ENCODE measurements around the gene VASP.

Gene VASP

DNA sequence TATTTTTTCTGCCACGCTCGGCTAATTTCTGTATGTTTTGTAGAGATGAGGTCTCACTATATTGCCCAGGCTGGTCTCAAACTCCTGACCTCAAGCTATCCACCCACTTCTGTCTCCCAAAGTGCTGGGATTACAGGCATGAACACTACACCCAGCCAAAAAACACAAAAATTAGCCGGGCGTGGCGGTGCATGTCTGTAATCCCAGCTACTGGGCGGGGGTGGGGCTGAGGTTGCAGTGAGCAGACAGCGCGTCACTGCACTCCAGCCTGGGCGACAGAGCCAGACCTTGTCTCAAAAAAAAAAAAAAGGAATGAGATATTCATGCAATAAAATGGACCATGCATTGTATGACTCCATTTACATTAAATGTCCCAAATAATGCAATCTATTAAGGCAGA is 32.2 kb downstream of the VASP start:
- DNase-seq (ENCODE audit: low read depth) = no peak
- no peak overlapping the region for H3K4me3 ChIP-seq (ENCODE audit: low read depth, low read length)
- no peak for TF ChIP-seq CTCF (IDR thresholded peaks at IDR 0.05; ENCODE audit: control insufficient read depth, extremely low read depth, insufficient read depth)

- TF ChIP-seq CTCF (IDR thresholded peaks at IDR 0.05; ENCODE audit: control insufficient read depth, extremely low read depth, insufficient read depth) = no peak
These were observed 35.0 kb downstream of the VASP start for GRCh38 chr19:45542234-45542668.

DNA sequence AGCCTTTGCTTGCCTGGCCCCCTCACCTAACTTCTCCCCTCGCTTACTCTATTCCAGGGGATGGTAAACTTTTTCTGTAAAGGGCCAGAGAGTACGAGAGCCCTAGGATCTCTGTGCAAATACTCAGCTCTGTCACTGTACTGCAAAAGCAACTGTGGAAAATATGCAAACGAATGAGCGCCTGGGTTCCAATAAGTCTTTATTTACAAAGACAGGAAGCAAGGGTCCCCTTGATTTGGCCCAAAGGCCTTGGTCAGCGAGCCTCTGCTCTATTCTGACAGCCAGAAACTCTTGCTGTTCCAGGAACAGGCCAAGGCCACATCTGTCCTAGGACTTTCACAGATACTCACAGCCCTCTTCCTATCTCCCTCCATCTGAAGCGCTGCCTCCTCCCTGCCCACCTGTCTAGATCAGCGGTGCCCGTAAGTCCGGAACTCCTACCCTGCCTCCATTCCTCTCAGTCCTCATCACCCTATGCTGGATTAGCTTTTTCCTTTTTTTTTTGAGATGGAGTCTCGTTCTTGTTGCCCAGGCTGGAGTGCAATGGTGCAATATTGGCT is 40.0 kb downstream of the VASP start:
- TF ChIP-seq CTCF (IDR thresholded peaks at IDR 0.05; ENCODE audit: control insufficient read depth, extremely low read depth, insufficient read depth) = no peak
- H3K4me3 ChIP-seq (ENCODE audit: low read depth, low read length) = no peak overlapping the region
- no peak for DNase-seq (ENCODE audit: low read depth)

More at GRCh38 chr19:45542234-45542668, 35.0 kb downstream of the VASP start:
- no peak for DNase-seq (ENCODE audit: low read depth)
- no peak overlapping the region for H3K4me3 ChIP-seq (ENCODE audit: low read depth, low read length)

GRCh38 chr19:45547965-45548609 is 40.8 kb downstream of the VASP start:
- TF ChIP-seq CTCF (IDR thresholded peaks at IDR 0.05; ENCODE audit: control insufficient read depth, extremely low read depth, insufficient read depth) = no peak
- H3K4me3 ChIP-seq (ENCODE audit: low read depth, low read length) = no peak overlapping the region

DNA sequence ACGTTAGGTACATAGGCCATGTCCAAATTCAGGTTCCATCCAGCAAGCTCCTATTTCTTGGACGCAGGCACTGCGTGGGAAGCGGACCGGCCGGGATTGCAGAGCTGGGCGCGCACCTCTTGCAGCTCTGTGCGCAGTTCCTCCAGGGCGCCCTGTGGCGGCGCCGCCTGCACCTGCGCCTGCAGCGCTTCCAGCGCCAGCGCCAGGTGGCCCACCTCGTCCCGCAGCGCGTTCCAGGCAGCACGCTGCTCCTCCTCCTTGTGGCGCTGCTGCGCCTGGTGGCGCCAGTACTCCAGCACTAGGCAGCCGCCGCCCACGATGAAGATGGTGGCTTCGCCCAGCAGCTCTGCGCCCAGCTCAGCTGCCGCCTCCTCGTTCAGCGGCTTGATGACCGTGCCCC is 46.2 kb downstream of the VASP start:
- no peak overlapping the region for H3K4me3 ChIP-seq (ENCODE audit: low read depth, low read length)
- TF ChIP-seq CTCF (IDR thresholded peaks at IDR 0.05; ENCODE audit: control insufficient read depth, extremely low read depth, insufficient read depth) = no peak
- DNase-seq (ENCODE audit: low read depth) = no peak

More at GRCh38 chr19:45547965-45548609, 40.8 kb downstream of the VASP start:
- DNase-seq (ENCODE audit: low read depth) = no peak

GRCh38 chr19:45554481-45554880 is 47.2 kb downstream of the VASP start:
- H3K4me3 ChIP-seq (ENCODE audit: low read depth, low read length) = no peak overlapping the region
- DNase-seq (ENCODE audit: low read depth) = no peak
- no peak for TF ChIP-seq CTCF (IDR thresholded peaks at IDR 0.05; ENCODE audit: control insufficient read depth, extremely low read depth, insufficient read depth)

- H3K4me3 ChIP-seq (ENCODE audit: low read depth, low read length) = no peak overlapping the region
- DNase-seq (ENCODE audit: low read depth) = no peak
- TF ChIP-seq CTCF (IDR thresholded peaks at IDR 0.05; ENCODE audit: control insufficient read depth, extremely low read depth, insufficient read depth) = no peak
These were observed 49.6 kb downstream of the VASP start for GRCh38 chr19:45556835-45557234.

Measured in LNCaP clone FGC (cell line).